Lower leg skin (tissue), 4 donors: ENCODE data around the gene LCP1. TPM values are rescaled to one million over a fixed set of nuclear protein-coding genes. Genes with fewer than 3 reads are reported as not detected.

Experiments
- DNase-seq, 2 donors: peaks; one replicate each; pipeline ENCODE4 v3.0.0-alpha.2; 2019; ENCODE audit warnings: low spot score in 2 of 2
- H3K4me3 ChIP-seq: fragments of 200-600 bp; sonication (generic); 2 replicates; pipeline ENCODE4 v1.5.1; 2017; ENCODE audit warnings: mild to moderate bottlenecking, low read depth; ENCODE audit not compliant: poor library complexity, severe bottlenecking
- CTCF ChIP-seq, 3 donors: fragments of 450-650 bp; IDR thresholded peaks; one replicate each; pipeline ENCODE4 v1.5.1; 2016; ENCODE audit warnings: antibody characterized with exemption in 3 of 3, mild to moderate bottlenecking in 3 of 3, moderate library complexity in 2 of 3
- POLR2A ChIP-seq, 2 donors: fragments of 450-650 bp; IDR thresholded peaks; one replicate each; pipeline ENCODE4 v1.6.1; 2016 to 2017; ENCODE audit warnings: antibody characterized with exemption in 2 of 2, mild to moderate bottlenecking in 1 of 2, moderate library complexity in 1 of 2
- WGBS, 2 donors: methylation state at CpG; one replicate each; pipeline ENCODE4 v1.1.5; 2018; 5-methylcytosine and 5-hydroxymethylcytosine counted together
- intact Hi-C: fragments of 100-400 bp; cut with DNase I; formaldehyde crosslinking; loops from one replicate; pipeline ENCODE4 v1.15.0; 2023; ENCODE audit warnings: low total_unique reads
- total RNA-seq, 4 donors: library from RNA; depleted of rRNA; stranded (reverse); fragments of >200 nt; gene quantifications; one replicate each; pipeline ENCODE4 v1.1.0, GENCODE V29; 2016

Gene LCP1
- total RNA-seq, 4 donors from 2014 or later = 21.7 to 45.4 (median 39.0) TPM

GRCh38 chr13:46168783-46169182 lies 13.2 kb downstream of the LCP1 start:
- H3K4me3 ChIP-seq = no peak overlapping the region
- TF ChIP-seq POLR2A (IDR thresholded peaks at IDR 0.05) (no peak), CTCF (IDR thresholded peaks at IDR 0.05) (no peak)
- 22 to 36% methylated on average over 1 of the region's 1 CpG for WGBS, 2 donors
- intact Hi-C loops = no loop called here
- DNase-seq = no peak

GRCh38 chr13:46168341-46168740 lies 13.6 kb downstream of the LCP1 start:
- H3K4me3 ChIP-seq = no peak overlapping the region
- TF ChIP-seq CTCF (IDR thresholded peaks at IDR 0.05) = no peak
- TF ChIP-seq POLR2A (IDR thresholded peaks at IDR 0.05) = no peak
- intact Hi-C loops = no loop called here
- 25 to 41% methylated on average over 8 of the region's 8 CpGs for WGBS, 2 donors
- peak in 1 of 2 donors; percentile 66 for DNase-seq

- WGBS, 2 donors = 57 to 72% methylated on average over 3 of the region's 3 CpGs
- H3K4me3 ChIP-seq = no peak overlapping the region
- intact Hi-C loops = no loop called here
- TF ChIP-seq POLR2A (IDR thresholded peaks at IDR 0.05) (no peak), CTCF (IDR thresholded peaks at IDR 0.05) (no peak)
- no peak for DNase-seq
Measured at GRCh38 chr13:46166947-46167610, 14.9 kb downstream of the LCP1 start.

- TF ChIP-seq CTCF (IDR thresholded peaks at IDR 0.05) (no peak), POLR2A (IDR thresholded peaks at IDR 0.05) (no peak)
- 52 to 54% methylated on average over 1 of the region's 1 CpG for WGBS, 2 donors
- H3K4me3 ChIP-seq = no peak overlapping the region
- intact Hi-C loops = no loop called here
- DNase-seq = no peak
Measured at GRCh38 chr13:46166224-46166584, 15.8 kb downstream of the LCP1 start.

- WGBS, 2 donors = 41 to 48% methylated on average over 5 of the region's 5 CpGs
- no peak overlapping the region for H3K4me3 ChIP-seq
- DNase-seq = no peak
- no peak for TF ChIP-seq POLR2A (IDR thresholded peaks at IDR 0.05)
- no peak for TF ChIP-seq CTCF (IDR thresholded peaks at IDR 0.05)
- intact Hi-C loops = no loop called here
Measured at GRCh38 chr13:46165485-46166223, 16.3 kb downstream of the LCP1 start.
